H4 (cell line): ENCODE results near the gene LMF2. TPM values are rescaled to one million over a fixed set of nuclear protein-coding genes. Genes with fewer than 3 reads are reported as not detected.
A peak's percentile ranks its signal among the peaks of the same experiment; 100 is the strongest.
"Not testable (repeated sequence)": the region's sequence is repeated elsewhere in the genome, so short reads cannot be mapped to it uniquely, and the experiment has no call there.

Experiments
- DNase-seq: peaks from one replicate; pipeline ENCODE4 v3.0.0-alpha.2; 2015; ENCODE audit warnings: low spot score
- total RNA-seq: library from RNA; depleted of rRNA; stranded (reverse); fragments of >200 nt; shearing (Covaris generic); gene quantifications from 2 replicates; pipeline ENCODE4 v1.2.3, GENCODE V29; 2014

The LMF2 gene
- total RNA-seq, 1 experiment from 2014 or later = 9.4 TPM

DNA sequence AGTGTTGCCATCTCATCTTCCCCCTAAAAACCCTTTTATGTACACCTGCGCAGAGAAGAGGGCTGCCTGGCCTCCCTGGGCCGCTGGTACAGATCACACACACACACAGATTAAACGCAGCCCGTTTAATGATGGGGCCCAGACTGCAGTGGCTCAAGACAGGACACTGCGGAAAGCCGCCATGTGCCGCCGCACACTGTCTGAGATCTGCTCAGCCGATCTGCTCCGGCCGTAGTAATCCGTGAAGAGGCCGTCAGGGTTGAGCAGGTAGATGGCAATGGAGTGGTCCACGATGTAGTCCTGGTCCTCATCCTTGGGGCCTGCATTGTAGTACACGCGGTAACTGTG lies 15.9 kb upstream of the LMF2 start:
- no peak for DNase-seq

- no peak for DNase-seq
Measured at GRCh38 chr22:50522806-50523438, 15.4 kb upstream of the LMF2 start.

DNA sequence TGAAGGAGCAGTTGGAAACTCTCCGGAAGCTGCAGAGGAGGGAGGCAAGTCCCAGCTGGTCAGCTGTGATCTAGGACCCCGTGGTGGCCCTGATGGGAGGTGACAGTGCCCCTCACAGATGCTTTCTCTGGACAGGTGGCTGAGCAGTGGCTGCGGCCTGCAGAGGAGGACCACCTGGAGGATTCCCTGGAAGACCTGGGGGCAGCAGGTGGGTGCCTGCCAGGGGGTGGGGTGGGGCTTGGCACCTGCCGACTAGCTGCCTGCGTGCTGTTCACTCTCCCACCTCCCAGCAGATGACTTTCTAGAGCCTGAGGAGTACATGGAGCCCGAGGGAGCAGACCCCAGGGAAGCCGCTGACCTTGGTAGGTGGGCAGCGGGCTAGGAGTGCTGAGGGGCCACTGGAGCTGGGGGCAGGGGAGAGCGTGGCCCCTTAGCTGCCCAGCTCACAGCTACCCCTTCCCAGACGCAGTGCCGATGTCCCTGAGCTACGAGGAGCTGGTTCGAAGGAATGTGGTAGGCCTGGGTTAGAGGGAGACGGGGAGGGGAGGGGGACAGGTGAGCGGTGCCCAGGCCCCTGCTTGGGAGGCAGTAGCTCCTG lies 14.8 kb upstream of the LMF2 start:
- no peak for DNase-seq

- no peak for DNase-seq
Measured at GRCh38 chr22:50521710-50522109, 14.2 kb upstream of the LMF2 start.

- DNase-seq = no peak
Measured at GRCh38 chr22:50520826-50521453, 13.4 kb upstream of the LMF2 start.

DNA sequence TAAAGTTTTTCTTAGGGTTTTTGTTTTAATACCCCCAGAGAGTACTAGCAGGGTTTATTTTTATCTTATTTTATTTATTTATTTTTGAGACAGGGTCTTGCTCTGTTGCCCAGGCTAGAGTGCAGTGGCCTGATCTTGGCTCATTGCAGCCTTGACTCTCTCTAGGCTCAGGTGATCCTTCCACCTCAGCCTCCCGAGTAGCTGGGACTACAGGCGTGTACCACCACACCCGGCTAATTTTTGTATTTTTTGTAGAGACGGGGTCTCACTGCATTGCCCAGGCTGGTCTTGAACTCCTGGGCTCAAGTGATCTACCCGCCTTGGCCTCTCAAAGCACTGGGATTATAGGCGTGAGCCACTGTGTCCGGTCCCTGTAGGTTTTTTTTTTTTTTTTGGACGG lies 12.7 kb upstream of the LMF2 start:
- DNase-seq = not testable (repeated sequence)

- no peak for DNase-seq
Measured at GRCh38 chr22:50519151-50519550, 11.6 kb upstream of the LMF2 start.

DNA sequence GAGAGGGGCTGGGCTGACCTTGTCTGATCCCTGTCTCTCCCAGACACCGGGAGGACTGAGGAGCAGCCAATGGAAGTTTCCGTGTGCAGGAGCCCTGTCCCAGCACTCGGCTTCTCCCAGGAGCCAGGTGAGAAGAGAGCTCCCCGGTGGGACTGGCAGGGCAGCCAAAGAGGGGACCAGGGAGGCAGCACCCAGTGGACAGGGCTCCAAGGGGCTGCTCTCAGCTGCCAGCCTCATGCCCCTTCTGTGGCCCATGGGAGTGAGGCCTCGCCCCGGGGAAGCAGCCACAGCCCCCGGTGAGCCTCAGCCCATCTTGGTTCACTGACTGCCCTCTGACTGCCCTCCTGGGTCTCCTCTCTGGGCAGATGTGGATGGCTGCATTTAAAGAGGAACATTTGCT lies 11.1 kb upstream of the LMF2 start:
- no peak for DNase-seq

DNA sequence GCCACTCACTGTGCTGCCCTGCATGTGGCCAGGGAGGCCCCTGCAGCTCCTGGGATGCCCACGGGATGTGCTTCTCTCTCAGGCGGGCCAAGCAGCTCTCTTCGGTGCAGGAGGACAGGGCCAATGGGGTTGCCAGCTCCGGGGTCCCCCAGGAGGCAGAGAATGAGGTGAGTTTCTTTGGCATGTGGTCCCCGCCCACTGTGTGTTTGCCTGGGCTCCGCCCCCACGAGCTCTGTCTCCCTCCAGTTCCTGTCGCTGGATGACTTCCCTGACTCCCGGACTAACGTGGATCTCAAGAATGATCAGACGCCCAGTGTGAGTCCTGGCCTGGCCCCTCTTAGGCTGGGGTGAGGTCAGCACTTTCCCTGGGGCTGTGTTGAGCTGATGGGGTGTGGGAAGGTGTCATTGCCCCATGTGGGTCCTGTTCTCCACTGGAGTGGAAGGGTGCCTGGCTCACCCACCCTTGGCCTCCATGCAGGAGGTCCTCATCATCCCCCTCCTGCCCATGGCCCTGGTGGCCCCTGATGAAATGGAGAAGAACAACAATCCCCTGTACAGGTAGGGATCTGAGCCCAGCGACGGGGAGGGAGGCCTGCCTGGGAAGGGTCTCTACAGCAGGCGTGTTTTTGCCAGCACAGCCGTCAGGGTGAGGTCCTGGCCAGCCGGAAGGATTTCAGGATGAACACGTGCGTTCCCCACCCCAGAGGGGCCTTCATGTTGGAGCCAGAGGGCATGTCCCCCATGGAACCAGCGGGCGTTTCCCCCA lies 10.2 kb upstream of the LMF2 start:
- no peak for DNase-seq

GRCh38 chr22:50516891-50517290 lies 9.4 kb upstream of the LMF2 start:
- no peak for DNase-seq

GRCh38 chr22:50516068-50516467 lies 8.6 kb upstream of the LMF2 start:
- DNase-seq = no peak

GRCh38 chr22:50513175-50513574 lies 5.7 kb upstream of the LMF2 start:
- no peak for DNase-seq

DNA sequence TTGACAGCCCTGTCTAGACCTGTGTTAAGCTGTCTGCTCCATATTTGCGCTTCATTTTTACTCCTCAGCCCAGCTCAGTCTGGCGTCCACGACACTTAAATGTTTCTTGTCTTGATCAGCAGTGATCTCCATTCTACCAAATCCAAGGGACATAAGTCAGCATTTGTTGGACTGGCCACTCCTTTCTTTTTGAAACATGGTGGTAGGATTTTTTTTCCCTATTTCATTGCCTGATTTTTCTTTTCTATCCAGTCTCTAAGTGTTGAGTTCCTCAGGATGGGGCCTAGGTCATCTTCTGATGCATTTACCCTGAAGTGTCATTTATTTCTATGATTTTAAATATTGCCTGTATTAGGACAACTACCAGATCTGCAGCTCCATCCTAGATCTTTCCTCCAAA lies 1.4 kb upstream of the LMF2 start:
- no peak for DNase-seq

DNA sequence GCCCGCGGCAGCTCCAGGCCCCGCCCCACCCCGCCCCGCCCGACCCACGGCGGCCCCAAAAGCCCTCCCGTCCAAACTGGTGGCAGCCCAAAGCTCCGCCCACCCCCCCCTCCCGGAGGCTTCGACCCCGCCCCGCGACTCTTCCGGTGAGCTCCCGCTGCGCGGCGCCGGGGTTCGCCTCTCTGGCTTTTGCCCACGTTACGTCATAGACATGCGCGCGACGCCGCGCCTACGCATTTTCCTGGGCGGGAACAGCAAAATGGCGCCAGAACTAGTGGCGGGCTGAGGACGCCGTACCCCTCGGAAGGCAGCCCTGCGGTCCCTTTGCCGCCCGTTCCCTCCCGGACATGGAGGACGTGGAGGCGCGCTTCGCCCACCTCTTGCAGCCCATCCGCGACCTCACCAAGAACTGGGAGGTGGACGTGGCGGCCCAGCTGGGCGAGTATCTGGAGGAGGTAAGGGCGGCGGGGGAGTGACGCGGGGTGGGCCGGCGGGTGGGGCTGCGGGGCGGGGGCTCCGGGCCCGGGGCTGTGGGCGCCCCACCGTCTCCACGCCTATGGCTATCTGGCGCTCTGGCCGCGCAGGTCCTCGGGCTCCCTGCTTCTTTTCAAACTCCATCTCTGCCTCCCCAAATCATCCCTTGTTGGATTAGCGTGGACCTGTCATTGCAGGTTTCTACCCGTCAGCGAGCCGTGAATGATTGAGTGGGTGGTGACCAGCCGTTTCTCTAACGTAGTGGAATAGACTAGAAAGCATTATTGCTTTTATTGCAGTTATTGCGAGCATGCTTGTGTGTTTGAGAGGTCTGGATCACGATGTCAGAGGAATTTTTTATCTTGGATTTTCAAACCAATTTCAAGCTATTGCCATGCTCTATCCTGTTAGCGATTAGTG lies 736 bp upstream of the LMF2 start, which contains the start of gene NCAPH2:
Gene NCAPH2, plus strand, starts transcription at position 234 of the 894 bp plus-strand sequence. Its CDS starts 114 bp downstream, at position 348.
- peak; percentile 90 for DNase-seq

- no peak for DNase-seq
Measured at GRCh38 chr22:50506611-50507420, 686 bp downstream of the LMF2 start.

DNA sequence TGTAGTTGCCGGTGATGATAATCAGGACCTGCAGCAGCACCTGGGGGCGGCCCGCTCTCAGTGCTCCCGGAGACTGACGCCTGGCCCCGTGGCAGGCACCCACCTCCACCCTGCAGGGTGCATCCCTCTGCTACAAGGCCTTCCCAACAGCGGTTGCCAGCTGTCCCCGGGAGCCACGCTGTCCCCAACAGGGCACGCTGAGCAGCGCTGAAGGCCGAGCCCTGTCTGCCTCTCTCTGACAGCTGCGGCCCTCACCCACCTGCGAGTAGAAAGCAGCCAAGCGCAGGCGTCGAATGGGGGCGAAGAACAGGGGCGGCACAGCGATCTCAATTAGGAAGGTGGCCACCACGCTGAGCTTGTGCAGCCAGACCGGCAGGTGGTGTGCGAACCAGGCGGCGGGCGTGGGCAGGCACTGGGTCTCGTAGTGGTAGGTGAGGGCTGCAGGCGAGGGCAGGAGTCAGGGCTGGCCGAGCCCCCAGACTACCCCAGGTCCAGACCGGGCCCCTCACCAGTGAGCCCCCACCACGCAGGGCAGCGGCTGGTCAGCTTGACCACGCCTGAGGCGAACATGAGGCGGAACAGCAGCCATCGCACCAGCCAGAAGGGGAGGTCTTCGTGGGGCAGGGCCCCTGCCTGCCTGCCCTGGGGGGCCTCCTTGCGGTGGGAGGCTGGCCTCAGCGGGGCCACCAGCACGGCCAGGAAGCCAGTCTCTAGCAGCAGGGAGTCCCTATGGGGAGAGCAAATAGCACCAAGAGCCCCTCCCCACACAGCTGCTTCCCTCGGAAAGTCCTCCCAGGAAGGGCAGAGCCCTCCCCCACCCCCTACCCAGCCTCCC lies 1.5 kb downstream of the LMF2 start:
- no peak for DNase-seq

- DNase-seq = no peak
Measured at GRCh38 chr22:50505276-50505775, 2.2 kb downstream of the LMF2 start.

DNA sequence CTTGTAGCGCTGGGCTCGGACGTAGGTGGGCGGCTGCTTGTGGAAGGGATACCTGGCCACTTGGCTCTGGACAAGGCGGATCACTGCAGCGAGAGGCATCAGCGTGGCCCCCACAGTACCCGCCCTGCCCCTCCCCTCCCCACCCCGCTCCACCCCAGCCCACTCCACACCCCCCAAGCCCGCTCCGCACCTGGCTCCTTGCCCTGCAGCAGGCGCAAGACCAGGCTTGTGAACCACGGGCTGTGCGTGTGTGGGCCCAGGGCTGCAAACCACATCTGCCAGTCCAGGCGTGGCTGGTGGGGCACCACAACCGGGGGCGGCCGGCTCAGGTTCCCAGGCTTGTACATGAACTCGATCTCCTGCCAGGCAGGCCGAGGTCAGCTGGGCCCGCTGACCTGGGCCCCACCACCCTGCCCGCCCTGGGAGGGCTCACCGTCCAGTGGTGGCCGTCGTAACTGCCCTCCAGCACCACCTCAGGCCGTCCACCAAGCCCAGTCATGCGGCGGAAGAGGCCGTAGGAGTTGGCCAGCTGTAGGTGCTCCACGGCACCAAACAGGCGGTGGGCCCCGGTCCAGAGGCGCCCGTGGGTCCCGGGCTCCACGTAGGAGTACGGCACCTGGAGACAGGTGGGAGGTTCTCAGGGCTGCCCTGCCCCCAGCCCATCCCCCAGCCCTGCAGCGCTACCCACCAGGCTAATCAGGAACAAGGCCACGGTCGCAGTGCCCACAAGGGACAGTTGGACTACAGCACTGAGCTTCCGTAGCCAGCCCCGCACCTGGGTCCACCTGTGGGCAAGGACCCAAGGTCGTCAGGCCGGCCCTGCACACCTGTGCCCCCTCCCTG lies 2.9 kb downstream of the LMF2 start:
- no peak for DNase-seq
